NK-92 (cell line): ENCODE measurements around the gene CPSF7.
"Not testable (repeated sequence)": the region's sequence is repeated elsewhere in the genome, so short reads cannot be mapped to it uniquely, and the experiment has no call there.

ENCODE experiments used
- DNase-seq: peaks from one replicate; lab custom pipeline; 2025; ENCODE audit not compliant: unreplicated experiment; lab: John Stamatoyannopoulos, UW

Gene CPSF7, protein sequence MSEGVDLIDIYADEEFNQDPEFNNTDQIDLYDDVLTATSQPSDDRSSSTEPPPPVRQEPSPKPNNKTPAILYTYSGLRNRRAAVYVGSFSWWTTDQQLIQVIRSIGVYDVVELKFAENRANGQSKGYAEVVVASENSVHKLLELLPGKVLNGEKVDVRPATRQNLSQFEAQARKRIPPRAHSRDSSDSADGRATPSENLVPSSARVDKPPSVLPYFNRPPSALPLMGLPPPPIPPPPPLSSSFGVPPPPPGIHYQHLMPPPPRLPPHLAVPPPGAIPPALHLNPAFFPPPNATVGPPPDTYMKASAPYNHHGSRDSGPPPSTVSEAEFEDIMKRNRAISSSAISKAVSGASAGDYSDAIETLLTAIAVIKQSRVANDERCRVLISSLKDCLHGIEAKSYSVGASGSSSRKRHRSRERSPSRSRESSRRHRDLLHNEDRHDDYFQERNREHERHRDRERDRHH

DNA sequence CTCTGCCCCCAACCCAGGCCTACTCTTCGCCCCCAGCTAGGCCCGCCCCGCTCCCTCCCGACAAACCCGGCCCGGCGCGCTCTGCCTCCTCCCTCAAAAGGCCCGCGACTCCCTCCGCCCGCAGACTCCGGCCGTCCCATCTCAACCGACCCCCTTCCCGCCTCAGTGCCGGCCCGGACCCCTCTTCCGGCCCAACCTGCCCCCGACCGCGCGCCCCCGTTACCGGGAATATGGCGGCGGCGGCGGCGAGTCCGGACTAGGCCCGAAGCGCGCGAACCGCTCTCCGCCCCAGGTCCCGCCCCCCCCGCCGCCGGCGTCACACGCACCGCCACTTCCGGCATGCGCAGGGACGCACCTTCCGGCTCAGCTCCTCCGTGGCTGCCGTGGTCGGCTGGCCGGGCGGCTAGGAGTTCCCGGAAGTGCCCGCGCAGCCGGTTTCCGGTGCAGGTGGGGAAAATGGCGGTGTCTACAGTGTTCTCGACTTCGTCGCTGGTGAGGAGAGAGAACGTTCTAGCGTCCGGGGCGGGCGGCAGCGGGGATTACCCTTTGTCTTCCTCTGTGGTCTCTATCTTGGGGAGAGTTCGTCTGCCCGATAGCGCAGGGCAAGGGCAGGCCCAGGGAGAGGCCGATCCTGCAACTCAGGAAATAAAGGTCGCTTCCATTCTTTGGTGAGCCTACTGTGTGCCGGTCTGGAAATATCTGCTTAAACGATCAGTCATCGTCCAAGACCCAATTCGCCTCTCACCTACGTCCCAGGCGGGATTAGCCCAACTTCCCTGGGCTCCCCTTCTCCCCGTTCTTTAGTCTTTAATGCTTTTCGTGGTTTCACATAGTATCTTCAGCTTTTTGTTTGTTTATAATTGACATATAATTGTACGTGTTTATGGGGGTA is at the start of gene CPSF7, which contains the start of gene SDHAF2:
CPSF7 (minus strand) TSS at position 285 of the 892 bp plus-strand sequence. CDS start 740 bp downstream, outside the sequence.
SDHAF2 (plus strand) TSS at position 434 of the 892 bp plus-strand sequence; CDS start at position 457, 23 bp downstream.
- peak; percentile 85 for DNase-seq

GRCh38 chr11:61477727-61478148 is 48.0 kb upstream of the CPSF7 start:
- no peak for DNase-seq

- DNase-seq: no peak
Measured at GRCh38 chr11:61477126-61477525, 47.4 kb upstream of the CPSF7 start.

GRCh38 chr11:61476371-61476770 is 46.6 kb upstream of the CPSF7 start:
- DNase-seq: no peak

- DNase-seq: no peak
Measured at GRCh38 chr11:61475433-61475832, 45.7 kb upstream of the CPSF7 start.

DNA sequence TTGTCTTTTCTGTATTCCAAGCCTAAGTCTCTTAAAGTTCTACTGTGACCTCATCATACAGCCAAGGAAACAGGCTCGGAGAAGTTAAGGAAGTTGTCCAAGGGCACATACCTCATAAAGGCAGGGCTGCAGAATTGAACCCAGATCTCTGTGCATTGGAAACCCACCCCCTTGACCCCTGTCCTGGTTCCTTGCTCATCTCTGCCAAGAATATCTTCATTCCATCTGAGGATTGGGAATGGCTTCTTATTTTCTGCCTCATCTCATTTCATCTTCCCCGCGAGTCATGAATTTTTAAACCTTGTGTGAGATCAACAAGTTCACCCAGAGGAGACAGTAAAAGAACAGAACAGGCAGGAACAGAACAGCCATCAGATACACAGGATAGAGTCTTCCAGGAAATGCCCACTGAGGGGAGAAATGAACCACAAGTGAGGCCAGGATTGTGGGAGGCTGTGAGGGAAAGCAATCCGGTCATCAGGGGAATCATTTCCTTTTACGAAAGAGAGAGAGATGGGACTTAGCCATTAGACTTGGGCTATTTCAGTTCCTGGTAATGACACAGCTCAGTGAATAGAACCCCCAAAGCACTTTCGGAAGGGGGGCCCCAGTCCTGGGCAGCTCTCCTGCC is 44.4 kb upstream of the CPSF7 start:
- DNase-seq: no peak

- DNase-seq: no peak
Measured at GRCh38 chr11:61473370-61474012, 43.7 kb upstream of the CPSF7 start.

- DNase-seq: no peak
Measured at GRCh38 chr11:61472868-61473267, 43.1 kb upstream of the CPSF7 start.

GRCh38 chr11:61472282-61472681 is 42.5 kb upstream of the CPSF7 start:
- DNase-seq: no peak

DNA sequence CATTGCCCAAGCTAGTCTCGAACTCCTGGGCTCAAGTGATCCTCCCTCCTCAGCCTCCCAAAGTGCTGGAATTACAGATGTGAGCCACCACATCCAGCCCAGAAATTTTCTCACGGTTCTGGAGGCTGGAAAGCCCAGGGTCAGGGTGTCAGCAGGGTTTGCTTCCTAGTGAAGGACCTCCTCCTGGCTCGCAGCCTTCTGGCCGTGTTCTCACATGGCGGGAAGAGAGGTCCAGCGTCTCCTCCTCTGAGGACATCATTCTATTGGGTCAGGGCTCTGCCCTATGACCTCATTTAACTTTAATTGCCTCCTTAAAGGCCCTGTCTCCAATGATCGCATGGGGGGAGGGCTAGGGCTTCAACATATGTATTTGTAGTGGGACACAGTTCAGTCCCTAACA is 38.2 kb upstream of the CPSF7 start:
- no peak for DNase-seq

- DNase-seq: not testable (repeated sequence)
Measured at GRCh38 chr11:61467602-61468001, 37.8 kb upstream of the CPSF7 start.

DNA sequence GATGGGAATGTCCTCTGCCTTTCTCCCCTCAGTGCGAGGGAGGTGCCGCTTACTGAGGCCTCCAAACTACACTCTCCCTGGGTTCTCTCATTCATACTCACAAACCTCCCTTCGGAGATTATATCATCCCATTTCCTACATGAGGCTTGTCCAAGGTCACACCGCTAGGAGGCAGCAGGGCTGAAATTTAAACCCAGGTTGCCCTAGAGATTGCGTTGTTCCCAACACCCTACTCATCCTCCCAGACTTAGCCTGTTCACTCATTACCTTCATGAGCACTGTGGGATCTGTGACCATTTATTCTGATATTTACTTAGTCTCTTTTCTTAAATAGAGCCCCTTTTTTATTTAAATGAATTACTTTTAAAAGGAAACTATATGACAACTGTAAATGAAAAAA is 31.2 kb upstream of the CPSF7 start:
- DNase-seq: no peak

GRCh38 chr11:61460474-61460881 is 30.7 kb upstream of the CPSF7 start:
- DNase-seq: no peak

DNA sequence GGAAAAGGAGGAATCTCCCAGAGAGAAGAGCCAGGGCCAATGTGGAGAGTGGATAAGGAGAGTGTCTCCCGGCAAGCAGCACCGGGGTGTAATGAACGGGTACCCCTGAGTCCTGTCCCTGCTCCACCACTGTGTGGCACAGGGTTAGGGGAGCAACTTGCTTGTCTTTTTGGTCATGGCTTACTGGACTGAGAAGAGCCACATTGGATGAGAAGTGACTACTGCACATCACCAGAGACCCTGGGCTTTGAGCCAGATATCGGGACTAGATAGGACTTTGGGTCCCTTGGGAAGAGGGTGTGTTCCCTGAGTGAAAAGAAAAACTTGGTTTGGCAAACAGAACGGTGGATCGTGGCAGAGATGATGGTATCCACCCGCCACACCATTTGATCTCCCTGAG is 24.7 kb upstream of the CPSF7 start:
- no peak for DNase-seq

GRCh38 chr11:61453695-61454094 is 23.9 kb upstream of the CPSF7 start:
- DNase-seq: no peak

DNA sequence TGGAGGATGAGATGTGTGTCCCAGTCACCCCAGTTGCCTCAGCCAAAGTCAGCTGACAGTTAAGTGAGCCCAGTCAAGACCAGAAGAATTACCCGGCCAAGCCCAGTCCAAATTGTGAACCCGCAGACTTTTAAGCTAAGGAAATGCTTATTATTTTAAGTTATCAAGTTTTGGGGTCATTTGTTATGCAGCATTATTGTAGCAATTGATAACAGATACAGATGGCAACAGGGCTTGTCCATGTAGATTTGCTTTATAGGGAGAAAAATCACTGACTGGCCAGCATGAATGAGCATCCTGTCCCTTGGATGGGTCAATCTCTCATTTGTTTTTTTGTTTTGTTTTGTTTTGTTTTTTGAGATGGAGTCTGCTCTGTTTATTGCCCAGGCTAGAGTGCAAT is 23.1 kb upstream of the CPSF7 start:
- DNase-seq: no peak

DNA sequence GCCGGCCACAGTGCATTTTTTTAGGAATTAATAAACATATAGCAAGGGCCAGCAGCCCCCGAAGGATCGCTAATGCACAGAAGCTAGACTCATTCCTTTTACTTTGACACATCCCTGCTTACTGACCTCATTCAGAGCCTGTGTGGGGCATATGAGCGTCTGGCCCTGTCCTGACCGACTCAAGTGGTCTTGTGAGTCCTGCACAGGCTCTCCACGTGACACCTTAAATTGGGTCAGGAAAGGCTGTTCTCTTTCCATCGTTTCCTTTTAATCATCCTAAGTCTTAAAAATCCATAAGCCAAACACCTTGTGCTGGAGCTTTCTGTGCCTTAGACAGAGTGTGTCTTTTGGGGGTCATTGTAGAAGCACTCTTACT is 18.8 kb upstream of the CPSF7 start:
- DNase-seq: no peak

- no peak for DNase-seq
Measured at GRCh38 chr11:61447601-61448551, 18.1 kb upstream of the CPSF7 start.

DNA sequence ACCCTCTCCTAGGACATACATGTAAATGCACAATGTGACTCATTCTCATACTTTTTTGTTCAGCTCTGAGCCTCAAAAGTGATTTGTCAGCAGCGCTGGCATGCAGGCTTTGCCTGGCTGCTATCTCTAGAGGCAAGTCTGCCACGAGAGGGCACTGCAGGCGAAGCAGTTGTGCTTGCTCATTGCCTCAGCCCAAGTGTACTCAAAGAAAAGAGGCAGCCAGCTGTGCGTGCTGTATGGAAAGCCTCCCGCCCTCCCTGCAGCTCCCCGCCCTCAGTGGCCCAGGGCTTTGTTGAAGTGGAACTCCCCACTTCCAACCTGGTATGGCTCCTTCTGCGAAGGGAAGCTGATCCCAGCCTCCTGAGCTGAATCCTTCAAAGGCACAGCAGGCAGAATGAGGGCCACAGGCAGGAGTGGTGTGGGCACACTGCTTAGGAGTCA is 16.5 kb upstream of the CPSF7 start:
- DNase-seq: no peak

- DNase-seq: no peak
Measured at GRCh38 chr11:61445516-61445915, 15.7 kb upstream of the CPSF7 start.
